ENCODE measurements around the gene GFRA1. TPM values are rescaled to one million over a fixed set of nuclear protein-coding genes. Genes with fewer than 3 reads are reported as not detected.

The GFRA1 gene
- total RNA-seq, 1 experiment from 2014 or later = 46.3 TPM

DNA sequence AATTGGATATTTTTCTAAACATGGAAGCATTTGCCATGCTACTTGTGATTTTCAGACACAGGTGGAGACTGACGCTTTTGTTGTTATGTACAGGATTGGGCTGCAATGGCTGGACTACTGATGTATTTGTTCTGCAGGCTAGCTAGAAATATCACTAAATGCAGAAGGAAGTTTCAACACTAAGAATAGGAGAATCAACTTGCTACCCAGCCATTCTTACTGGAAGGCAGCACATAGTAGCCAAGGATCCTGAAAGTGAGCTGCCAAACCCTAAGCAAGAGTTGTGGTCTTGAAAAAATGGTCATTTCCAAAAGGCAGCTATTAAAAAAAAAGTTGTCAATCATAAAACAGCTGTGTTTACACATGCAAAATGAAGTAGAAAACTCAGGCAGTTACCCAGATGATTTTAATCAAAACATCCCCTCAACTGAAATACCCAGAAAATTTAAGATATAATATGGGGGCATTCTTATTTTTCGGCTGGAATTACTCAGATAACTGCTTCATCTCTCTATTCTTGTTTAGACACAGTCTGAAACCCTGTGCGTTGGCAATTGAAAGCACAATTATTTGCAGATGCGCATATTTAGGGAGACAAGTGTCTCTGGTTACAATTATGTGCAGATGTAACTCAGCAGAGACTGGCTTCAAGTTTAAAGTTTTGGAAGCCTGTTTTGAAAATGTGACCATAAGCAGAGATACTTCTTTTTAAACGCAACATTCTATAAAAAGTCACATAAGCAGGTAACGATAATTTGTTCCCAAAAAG, 31.2 kb downstream of the GFRA1 start:
- H3K27ac ChIP-seq = no peak overlapping the region
- no peak for DNase-seq (ENCODE audit: low read depth in 1 of 2, low spot score in 2 of 2)
- H3K4me1 ChIP-seq (replicated peaks) = no peaks in the 10 kb centered on the region

GRCh38 chr10:116241085-116241484, 31.9 kb downstream of the GFRA1 start:
- no peak overlapping the region for H3K4me3 ChIP-seq
- H3K27me3 ChIP-seq (replicated peaks) = no peaks in the 10 kb centered on the region
- no peaks in the 10 kb centered on the region for H3K36me3 ChIP-seq
- no peaks in the 10 kb centered on the region for H3K4me1 ChIP-seq (replicated peaks)
- DNase-seq (ENCODE audit: low read depth in 1 of 2, low spot score in 2 of 2) = no peak
- no peaks in the 10 kb centered on the region for H3K9me3 ChIP-seq (replicated peaks)
- H3K27ac ChIP-seq = no peak overlapping the region

More for the DNA sequence above, 31.2 kb downstream of the GFRA1 start:
- no peaks in the 10 kb centered on the region for H3K27me3 ChIP-seq (replicated peaks)
- no peaks in the 10 kb centered on the region for H3K36me3 ChIP-seq
- no peak overlapping the region for H3K4me3 ChIP-seq
- H3K9me3 ChIP-seq (replicated peaks) = no peaks in the 10 kb centered on the region

- no peak for DNase-seq (ENCODE audit: low read depth in 1 of 2, low spot score in 2 of 2)
- H3K4me1 ChIP-seq (replicated peaks) = no peaks in the 10 kb centered on the region
Observed at GRCh38 chr10:116240157-116240950, 32.7 kb downstream of the GFRA1 start.

DNA sequence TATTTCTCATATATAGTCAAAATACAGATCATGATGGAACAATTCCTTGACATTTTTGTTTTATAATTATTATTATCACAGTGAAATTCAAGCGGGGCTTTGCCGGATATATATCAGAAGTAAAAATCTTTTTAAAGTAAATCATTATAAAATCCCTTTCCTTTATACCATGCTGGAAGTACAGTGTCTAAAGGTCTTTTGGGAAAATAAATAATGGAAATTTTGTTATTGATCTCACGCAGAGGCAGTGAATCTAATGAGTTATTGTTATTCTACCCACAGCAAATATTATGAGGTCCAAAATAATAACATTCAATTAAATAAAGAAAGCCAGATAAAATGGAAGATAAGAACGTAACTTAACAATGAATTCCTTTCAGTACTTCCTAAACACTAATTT, 33.8 kb downstream of the GFRA1 start:
- H3K27ac ChIP-seq = no peak overlapping the region
- H3K27me3 ChIP-seq (replicated peaks) = no peaks in the 10 kb centered on the region
- H3K4me3 ChIP-seq = no peak overlapping the region
- no peaks in the 10 kb centered on the region for H3K36me3 ChIP-seq
- H3K9me3 ChIP-seq (replicated peaks) = no peaks in the 10 kb centered on the region
- DNase-seq (ENCODE audit: low read depth in 1 of 2, low spot score in 2 of 2) = no peak
- no peaks in the 10 kb centered on the region for H3K4me1 ChIP-seq (replicated peaks)

More at GRCh38 chr10:116240157-116240950, 32.7 kb downstream of the GFRA1 start:
- Histone ChIP-seq H3K9me3 (replicated peaks) (no peaks in the 10 kb centered on the region), H3K27me3 (replicated peaks) (no peaks in the 10 kb centered on the region), H3K4me3 (no peak overlapping the region), H3K27ac (no peak overlapping the region), H3K36me3 (no peaks in the 10 kb centered on the region)

DNA sequence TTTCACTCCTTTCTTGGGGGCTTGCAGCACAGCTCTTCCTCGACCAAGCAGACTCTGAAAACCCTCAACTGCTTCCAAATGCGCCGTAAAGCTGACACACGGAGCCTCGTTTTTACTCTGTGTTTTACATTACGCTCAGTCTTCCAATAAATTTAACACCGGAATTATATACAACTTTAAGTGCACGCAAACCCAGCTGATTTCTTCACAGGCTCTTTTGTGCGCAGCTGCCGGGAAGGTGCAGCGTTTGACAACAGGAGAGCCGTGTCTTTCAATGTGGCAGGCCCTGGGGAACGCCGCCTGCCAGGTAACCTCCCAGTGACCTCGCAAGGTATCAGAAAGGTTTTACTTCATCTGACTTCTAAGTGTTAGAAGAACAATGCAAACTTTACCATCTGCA, 35.0 kb downstream of the GFRA1 start:
- Histone ChIP-seq H3K27ac (no peak overlapping the region), H3K9me3 (replicated peaks) (no peaks in the 10 kb centered on the region), H3K36me3 (no peaks in the 10 kb centered on the region), H3K27me3 (replicated peaks) (no peaks in the 10 kb centered on the region), H3K4me1 (replicated peaks) (no peaks in the 10 kb centered on the region), H3K4me3 (no peak overlapping the region)
- DNase-seq (ENCODE audit: low read depth in 1 of 2, low spot score in 2 of 2) = no peak

GRCh38 chr10:116237260-116237659, 35.7 kb downstream of the GFRA1 start:
- DNase-seq (ENCODE audit: low read depth in 1 of 2, low spot score in 2 of 2) = no peak
- no peaks in the 10 kb centered on the region for H3K9me3 ChIP-seq (replicated peaks)
- H3K36me3 ChIP-seq = no peaks in the 10 kb centered on the region
- no peaks in the 10 kb centered on the region for H3K4me1 ChIP-seq (replicated peaks)
- H3K27ac ChIP-seq = no peak overlapping the region
- no peak overlapping the region for H3K4me3 ChIP-seq
- no peaks in the 10 kb centered on the region for H3K27me3 ChIP-seq (replicated peaks)

DNA sequence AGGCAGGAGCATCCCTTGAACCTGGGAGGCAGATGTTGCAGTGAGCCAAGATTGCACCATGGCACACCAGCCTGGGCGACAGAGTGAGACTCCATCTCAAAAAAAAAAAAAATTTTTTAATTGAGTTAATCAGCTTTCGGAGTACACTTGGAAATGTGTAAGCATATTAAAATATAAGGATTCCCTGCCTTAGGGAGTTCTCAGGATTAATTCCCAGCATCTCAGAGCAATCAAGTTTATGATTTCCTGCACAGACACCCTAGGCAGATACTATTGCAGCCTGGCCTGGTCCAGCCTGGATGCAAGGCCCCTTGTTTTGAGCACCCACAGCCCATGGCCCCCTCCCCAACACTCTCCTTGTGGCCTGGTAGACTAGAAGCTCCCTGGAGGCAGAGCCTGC, 39.8 kb downstream of the GFRA1 start:
- Histone ChIP-seq H3K27me3 (replicated peaks) (no peaks in the 10 kb centered on the region), H3K4me3 (no peak overlapping the region), H3K4me1 (replicated peaks) (no peaks in the 10 kb centered on the region), H3K27ac (no peak overlapping the region), H3K9me3 (replicated peaks) (0 out of 2 replicates have a peak, but pooled peaks cover 2% of the 10 kb centered on the region), H3K36me3 (no peaks in the 10 kb centered on the region)
- DNase-seq (ENCODE audit: low read depth in 1 of 2, low spot score in 2 of 2) = no peak

DNA sequence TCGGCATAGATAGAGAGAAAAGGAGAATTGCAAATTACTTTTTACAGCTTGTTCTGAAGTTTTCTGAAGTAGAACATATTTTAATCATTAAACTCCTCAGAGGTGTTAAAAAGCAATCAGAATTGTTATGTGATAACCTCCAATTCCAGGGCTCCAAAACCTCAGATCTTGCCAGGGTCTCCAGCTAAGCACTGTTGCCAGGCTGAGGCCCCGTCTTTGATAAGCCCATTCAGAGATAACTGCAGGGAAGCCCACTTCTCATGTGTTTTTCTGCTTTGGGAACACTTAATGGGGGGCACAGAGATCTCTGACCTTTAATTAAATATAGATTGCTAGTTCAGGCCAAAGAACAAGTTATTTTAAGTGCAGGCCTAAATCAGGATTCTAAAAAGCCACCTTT, 40.4 kb downstream of the GFRA1 start:
- Histone ChIP-seq H3K27ac (no peak overlapping the region), H3K4me3 (no peak overlapping the region), H3K9me3 (replicated peaks) (0 out of 2 replicates have a peak, but pooled peaks cover 2% of the 10 kb centered on the region), H3K27me3 (replicated peaks) (no peaks in the 10 kb centered on the region), H3K4me1 (replicated peaks) (no peaks in the 10 kb centered on the region), H3K36me3 (no peaks in the 10 kb centered on the region)
- no peak for DNase-seq (ENCODE audit: low read depth in 1 of 2, low spot score in 2 of 2)

DNA sequence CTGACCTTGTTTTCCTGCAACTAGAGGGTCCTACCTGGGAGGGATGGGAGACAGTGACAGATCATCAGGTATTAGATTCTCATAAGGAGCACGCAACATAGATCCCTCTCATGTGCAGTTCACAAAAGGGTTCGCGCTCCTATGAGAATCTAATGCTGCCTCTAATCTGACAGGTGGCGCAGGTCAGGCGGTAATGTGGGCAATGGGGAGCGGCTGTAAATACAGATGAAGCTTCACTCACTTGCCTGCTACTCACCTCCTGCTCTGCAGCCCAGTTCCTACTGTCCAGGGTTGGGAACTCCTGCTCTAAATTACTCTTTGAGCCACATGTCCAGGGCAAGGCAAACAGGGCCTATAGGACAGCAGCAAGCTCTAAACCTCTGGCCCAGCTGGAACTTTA, 46.2 kb downstream of the GFRA1 start:
- Histone ChIP-seq H3K4me1 (replicated peaks) (no peaks in the 10 kb centered on the region), H3K9me3 (replicated peaks) (0 out of 2 replicates have a peak, but pooled peaks cover 2% of the 10 kb centered on the region), H3K27ac (no peak overlapping the region), H3K27me3 (replicated peaks) (no peaks in the 10 kb centered on the region), H3K36me3 (no peaks in the 10 kb centered on the region), H3K4me3 (no peak overlapping the region)
- no peak for DNase-seq (ENCODE audit: low read depth in 1 of 2, low spot score in 2 of 2)

DNA sequence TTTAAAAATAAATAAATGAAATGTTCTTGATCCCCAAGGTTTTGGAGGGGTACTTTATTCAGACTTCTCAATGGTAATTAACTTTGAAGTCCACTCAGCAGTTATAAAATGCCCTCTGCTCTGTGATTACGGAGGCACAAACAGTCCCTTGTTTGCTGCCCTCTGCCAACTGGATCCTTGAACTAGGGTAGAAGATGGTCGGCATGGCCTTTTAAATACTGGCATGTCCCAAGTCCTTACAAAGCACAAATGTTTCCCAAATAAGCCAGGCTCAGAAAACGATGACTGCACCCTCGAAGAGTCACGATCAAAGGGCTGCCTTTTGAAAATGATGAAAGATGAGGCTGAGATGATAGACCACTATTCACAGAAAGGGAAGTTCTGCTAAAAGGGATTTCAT, 47.0 kb downstream of the GFRA1 start:
- no peaks in the 10 kb centered on the region for H3K36me3 ChIP-seq
- no peak overlapping the region for H3K4me3 ChIP-seq
- H3K27ac ChIP-seq = no peak overlapping the region
- no peaks in the 10 kb centered on the region for H3K4me1 ChIP-seq (replicated peaks)
- 0 out of 2 replicates have a peak, but pooled peaks cover 2% of the 10 kb centered on the region for H3K9me3 ChIP-seq (replicated peaks)
- no peak for DNase-seq (ENCODE audit: low read depth in 1 of 2, low spot score in 2 of 2)
- no peaks in the 10 kb centered on the region for H3K27me3 ChIP-seq (replicated peaks)

- no peaks in the 10 kb centered on the region for H3K36me3 ChIP-seq
- DNase-seq (ENCODE audit: low read depth in 1 of 2, low spot score in 2 of 2) = no peak
- H3K27ac ChIP-seq = no peak overlapping the region
- H3K4me1 ChIP-seq (replicated peaks) = no peaks in the 10 kb centered on the region
- no peak overlapping the region for H3K4me3 ChIP-seq
- no peaks in the 10 kb centered on the region for H3K27me3 ChIP-seq (replicated peaks)
- no peaks in the 10 kb centered on the region for H3K9me3 ChIP-seq (replicated peaks)
Observed at GRCh38 chr10:116223289-116223688, 49.7 kb downstream of the GFRA1 start.

GRCh38 chr10:116221053-116221452, 52.0 kb downstream of the GFRA1 start:
- H3K4me1 ChIP-seq (replicated peaks) = no peaks in the 10 kb centered on the region
- no peak overlapping the region for H3K4me3 ChIP-seq
- no peak overlapping the region for H3K27ac ChIP-seq
- DNase-seq (ENCODE audit: low read depth in 1 of 2, low spot score in 2 of 2) = no peak
- no peaks in the 10 kb centered on the region for H3K9me3 ChIP-seq (replicated peaks)
- H3K27me3 ChIP-seq (replicated peaks) = no peaks in the 10 kb centered on the region
- H3K36me3 ChIP-seq = no peaks in the 10 kb centered on the region

DNA sequence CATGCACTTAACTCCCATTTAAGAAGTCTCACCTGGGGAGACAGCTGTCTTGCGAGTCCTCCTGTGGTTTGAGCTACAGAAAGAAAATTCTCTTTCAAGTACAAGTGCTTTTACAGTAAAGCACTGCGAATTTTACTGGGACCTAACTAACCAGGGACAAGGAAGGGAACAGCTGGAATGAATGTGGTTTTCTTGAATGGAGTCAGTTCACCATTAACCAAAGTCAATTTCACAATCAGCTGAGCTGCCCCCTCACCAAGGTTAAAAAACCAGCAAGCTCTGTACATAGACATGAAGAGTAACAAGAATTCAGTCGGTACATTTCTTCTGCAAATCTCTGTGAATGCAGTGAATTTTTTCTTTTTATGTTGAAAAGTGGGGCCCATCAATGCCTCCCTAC, 56.3 kb downstream of the GFRA1 start:
- peaks cover 14% of the 10 kb centered on the region for H3K4me1 ChIP-seq (replicated peaks)
- H3K27ac ChIP-seq = no peak overlapping the region
- no peaks in the 10 kb centered on the region for H3K9me3 ChIP-seq (replicated peaks)
- no peak for DNase-seq (ENCODE audit: low read depth in 1 of 2, low spot score in 2 of 2)
- no peaks in the 10 kb centered on the region for H3K36me3 ChIP-seq
- no peaks in the 10 kb centered on the region for H3K27me3 ChIP-seq (replicated peaks)
- H3K4me3 ChIP-seq = no peak overlapping the region

DNA sequence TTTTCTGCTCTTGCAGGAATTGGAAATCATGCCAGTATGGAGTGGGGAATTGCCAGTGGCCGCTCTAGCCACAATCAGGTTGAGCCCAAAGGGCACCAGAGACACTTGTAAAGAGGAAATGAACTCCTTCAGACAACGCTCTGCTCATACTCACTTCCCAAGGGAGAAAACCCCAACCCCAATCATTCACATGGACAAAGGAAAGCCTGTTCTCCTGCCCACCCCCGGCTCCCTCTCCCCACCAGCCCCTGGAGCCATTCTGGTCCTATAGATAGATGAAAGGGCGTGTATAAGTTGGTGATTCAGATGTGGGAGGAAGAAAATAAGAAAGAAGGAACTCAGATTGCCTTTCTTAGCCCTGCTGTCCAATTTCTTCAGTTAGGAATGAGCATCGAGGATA, 57.4 kb downstream of the GFRA1 start:
- Histone ChIP-seq H3K9me3 (replicated peaks) (no peaks in the 10 kb centered on the region), H3K4me3 (no peak overlapping the region), H3K4me1 (replicated peaks) (peaks cover 24% of the 10 kb centered on the region), H3K27ac (no peak overlapping the region), H3K27me3 (replicated peaks) (no peaks in the 10 kb centered on the region), H3K36me3 (no peaks in the 10 kb centered on the region)
- no peak for DNase-seq (ENCODE audit: low read depth in 1 of 2, low spot score in 2 of 2)

Data from SJSA1 (cell line).